SK-N-SH treated with all-trans-retinoic acid at 6 μM for 48 hours (cell line): ENCODE measurements around the gene GPR183.

ENCODE experiments used
- BACH2 ChIP-seq: fragments of 250-450 bp; sonication (Bioruptor Pico); IDR thresholded peaks from 2 replicates; pipeline ENCODE4 v1.9.0; 2021; ENCODE audit warnings: mild to moderate bottlenecking, borderline replicate concordance
- CSDC2 ChIP-seq: fragments of 250-450 bp; sonication (Bioruptor Pico); IDR thresholded peaks from 2 replicates; pipeline ENCODE4 v1.5.0; 2020; ENCODE audit warnings: mild to moderate bottlenecking, moderate library complexity
- OSR1 ChIP-seq: fragments of 250-450 bp; sonication (Bioruptor Pico); IDR thresholded peaks from 2 replicates; pipeline ENCODE4 v1.8.0; 2022; ENCODE audit warnings: moderate library complexity, mild to moderate bottlenecking, inconsistent platforms
- RARB ChIP-seq: fragments of 250-450 bp; sonication (Bioruptor Pico); IDR thresholded peaks from 2 replicates; pipeline ENCODE4 v1.8.0; 2021; ENCODE audit warnings: mild to moderate bottlenecking, moderate library complexity
- SNAI2 ChIP-seq: fragments of 250-450 bp; sonication (Bioruptor Pico); IDR thresholded peaks from 2 replicates; pipeline ENCODE4 v1.5.0; 2020; ENCODE audit warnings: mild to moderate bottlenecking, moderate library complexity
- ZFP3 ChIP-seq: fragments of 250-450 bp; sonication (Bioruptor Pico); IDR thresholded peaks from 2 replicates; pipeline ENCODE4 v1.5.0; 2020; ENCODE audit warnings: mild to moderate bottlenecking, moderate library complexity
- ZNF8 ChIP-seq: fragments of 450-650 bp; formaldehyde crosslinking; IDR thresholded peaks from 2 replicates; pipeline ENCODE4 v1.5.0; 2020; ENCODE audit warnings: mild to moderate bottlenecking, moderate library complexity
- TF ChIP-seq, protein P1 (sequence below): fragments of 250-450 bp; sonication (Bioruptor Pico); IDR thresholded peaks from 2 replicates; pipeline ENCODE4 v1.8.0; 2020; ENCODE audit warnings: mild to moderate bottlenecking, moderate library complexity, borderline replicate concordance
- TF ChIP-seq, protein P2 (sequence below): fragments of 250-450 bp; sonication (Bioruptor Pico); IDR thresholded peaks from 2 replicates; pipeline ENCODE4 v1.5.1; 2020; ENCODE audit warnings: low read depth, mild to moderate bottlenecking, moderate library complexity

- TF ChIP-seq ZFP3 (CRISPR knock-in tag) (no peak), ZNF8 (CRISPR knock-in tag) (no peak), OSR1 (no peak), RARB (no peak), CSDC2 (CRISPR knock-in tag) (no peak), SNAI2 (CRISPR knock-in tag) (no peak), BACH2 (CRISPR knock-in tag) (no peak)
- TF ChIP-seq, protein P1, sequence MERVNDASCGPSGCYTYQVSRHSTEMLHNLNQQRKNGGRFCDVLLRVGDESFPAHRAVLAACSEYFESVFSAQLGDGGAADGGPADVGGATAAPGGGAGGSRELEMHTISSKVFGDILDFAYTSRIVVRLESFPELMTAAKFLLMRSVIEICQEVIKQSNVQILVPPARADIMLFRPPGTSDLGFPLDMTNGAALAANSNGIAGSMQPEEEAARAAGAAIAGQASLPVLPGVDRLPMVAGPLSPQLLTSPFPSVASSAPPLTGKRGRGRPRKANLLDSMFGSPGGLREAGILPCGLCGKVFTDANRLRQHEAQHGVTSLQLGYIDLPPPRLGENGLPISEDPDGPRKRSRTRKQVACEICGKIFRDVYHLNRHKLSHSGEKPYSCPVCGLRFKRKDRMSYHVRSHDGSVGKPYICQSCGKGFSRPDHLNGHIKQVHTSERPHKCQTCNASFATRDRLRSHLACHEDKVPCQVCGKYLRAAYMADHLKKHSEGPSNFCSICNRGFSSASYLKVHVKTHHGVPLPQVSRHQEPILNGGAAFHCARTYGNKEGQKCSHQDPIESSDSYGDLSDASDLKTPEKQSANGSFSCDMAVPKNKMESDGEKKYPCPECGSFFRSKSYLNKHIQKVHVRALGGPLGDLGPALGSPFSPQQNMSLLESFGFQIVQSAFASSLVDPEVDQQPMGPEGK (CRISPR knock-in tag) = no peak
- TF ChIP-seq, protein P2, sequence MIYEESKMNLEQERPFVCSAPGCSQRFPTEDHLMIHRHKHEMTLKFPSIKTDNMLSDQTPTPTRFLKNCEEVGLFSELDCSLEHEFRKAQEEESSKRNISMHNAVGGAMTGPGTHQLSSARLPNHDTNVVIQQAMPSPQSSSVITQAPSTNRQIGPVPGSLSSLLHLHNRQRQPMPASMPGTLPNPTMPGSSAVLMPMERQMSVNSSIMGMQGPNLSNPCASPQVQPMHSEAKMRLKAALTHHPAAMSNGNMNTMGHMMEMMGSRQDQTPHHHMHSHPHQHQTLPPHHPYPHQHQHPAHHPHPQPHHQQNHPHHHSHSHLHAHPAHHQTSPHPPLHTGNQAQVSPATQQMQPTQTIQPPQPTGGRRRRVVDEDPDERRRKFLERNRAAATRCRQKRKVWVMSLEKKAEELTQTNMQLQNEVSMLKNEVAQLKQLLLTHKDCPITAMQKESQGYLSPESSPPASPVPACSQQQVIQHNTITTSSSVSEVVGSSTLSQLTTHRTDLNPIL (CRISPR knock-in tag) = no peak
These were observed 29.6 kb downstream of the GPR183 start for GRCh38 chr13:99277629-99278028.
